ENCODE data around the gene SLC1A7.

SLC1A7 gene

GRCh38 chr1:53074313-53075154 is 67.9 kb downstream of the SLC1A7 start:
- no peak for DNase-seq

DNA sequence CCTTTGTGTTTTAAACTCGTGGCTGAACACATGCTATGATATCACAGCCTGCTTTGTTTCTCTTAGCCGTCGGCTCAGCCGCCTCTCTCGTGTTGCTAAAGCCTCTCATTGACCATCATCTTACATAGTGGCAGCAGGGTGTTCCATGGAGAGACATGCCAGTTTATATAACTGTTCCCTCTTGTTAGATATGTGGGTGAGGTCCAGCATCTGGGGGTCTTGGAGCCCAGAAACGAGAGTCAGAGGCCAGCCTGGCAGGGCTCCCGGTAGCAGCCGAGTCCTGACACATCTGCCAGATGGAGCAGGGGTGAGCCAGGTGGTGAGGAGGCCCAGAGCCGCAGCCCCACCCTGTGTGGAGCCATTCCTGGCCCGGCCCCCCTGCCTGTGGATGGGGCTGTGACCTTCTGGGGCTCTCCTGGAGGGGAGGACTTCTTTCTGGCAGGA is 68.5 kb downstream of the SLC1A7 start:
- DNase-seq, result no peak

- no peak for DNase-seq
These were observed 69.2 kb downstream of the SLC1A7 start for GRCh38 chr1:53073287-53073686.

DNA sequence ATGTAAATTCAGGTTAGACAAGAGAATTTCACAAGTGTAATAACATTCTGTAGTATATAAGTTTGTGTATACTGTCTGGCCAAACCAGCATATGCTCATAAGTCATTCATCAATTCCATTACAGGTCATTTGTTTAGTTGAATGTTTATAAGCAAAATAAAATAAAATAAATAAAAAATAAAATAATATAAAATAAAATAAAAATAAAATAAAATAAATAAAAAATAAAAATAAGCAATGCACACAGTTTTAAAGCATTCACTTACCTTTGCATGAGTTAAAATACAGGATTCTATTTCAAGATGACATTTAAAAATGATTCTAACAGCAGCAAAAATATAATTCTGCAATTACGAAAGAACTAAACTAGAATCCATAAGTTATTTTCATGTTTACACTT is 70.5 kb downstream of the SLC1A7 start:
- no peak for DNase-seq

- no peak for DNase-seq
These were observed 71.1 kb downstream of the SLC1A7 start for GRCh38 chr1:53071167-53071865.

- no peak for DNase-seq
These were observed 71.8 kb downstream of the SLC1A7 start for GRCh38 chr1:53070621-53071020.

DNA sequence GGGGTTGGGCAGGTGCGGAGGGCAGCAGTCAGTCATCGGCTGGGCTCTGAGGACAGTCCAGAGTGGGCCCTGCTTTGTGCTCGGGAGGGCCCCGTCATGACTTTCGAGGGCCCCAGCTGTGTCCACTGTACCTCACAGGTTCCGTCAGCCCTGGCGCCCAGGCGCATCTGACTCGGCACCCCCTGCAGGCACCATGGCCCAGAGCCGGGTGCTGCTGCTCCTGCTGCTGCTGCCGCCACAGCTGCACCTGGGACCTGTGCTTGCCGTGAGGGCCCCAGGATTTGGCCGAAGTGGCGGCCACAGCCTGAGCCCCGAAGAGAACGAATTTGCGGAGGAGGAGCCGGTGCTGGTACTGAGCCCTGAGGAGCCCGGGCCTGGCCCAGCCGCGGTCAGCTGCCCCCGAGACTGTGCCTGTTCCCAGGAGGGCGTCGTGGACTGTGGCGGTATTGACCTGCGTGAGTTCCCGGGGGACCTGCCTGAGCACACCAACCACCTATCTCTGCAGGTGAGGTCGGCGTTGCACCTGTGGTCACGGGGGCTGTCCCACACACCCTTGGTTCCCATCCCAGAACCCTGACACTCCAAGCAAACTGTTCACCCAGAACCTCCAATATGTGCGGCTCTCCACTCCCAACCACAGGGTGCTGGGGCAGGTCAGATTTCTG is 72.6 kb downstream of the SLC1A7 start:
- DNase-seq, result no peak

DNA sequence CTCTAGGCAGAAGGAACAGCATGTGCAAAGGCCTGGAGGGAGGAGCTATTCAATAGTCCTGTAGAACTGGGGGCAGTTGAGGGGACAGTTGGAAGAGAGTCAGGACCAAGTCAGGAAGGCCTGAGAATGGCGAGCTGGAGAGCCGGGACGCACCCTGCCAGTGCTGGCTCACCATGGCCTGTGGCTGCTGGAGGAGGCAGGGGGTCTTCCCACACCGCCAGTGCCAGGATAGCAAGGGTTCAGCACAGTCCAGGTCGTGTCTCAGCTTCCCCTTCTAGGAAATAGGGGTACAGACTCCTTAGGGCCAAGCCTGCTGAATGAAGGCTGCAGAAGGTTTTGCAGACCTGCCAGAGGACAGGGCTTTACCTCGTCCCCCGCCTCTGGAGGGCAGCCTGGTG is 73.2 kb downstream of the SLC1A7 start:
- no peak for DNase-seq

DNA sequence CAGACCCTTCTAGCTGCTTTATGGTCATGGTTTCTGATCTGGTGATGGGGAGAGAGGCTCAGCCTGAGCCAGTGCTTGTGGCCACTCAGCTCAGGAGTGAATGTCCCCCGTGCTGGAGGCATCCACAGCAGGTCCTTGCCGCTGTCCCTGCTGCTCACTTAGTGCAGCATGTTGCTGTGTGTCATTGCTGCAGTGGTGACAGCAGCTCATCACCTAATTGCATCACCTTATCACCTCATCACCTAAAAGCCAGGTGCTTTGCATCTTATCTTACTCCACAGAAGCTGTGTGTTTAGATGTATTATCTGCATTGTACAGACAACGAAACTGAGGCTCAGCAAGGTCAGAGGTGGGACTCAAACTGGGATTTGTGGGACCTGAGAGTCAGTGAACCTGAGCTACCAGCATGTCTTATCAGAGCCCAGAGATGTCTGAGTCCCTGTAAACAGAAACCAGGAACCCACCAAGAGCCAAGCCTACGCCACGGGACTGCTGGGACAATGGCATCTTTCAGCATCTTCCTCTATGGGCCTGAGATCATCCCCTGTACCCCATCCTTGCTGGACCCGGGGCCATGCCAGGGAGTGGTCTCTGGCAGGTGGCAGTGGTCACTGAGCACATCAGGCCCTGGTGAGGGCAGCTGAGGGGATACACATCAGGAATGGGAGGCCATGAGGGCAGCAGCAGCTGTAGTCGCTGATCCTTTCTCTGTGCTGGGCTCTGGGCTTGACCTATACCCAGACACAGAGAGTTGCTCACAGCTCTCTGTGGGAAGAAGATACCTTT is 73.9 kb downstream of the SLC1A7 start:
- no peak for DNase-seq

- no peak for DNase-seq
These were observed 74.6 kb downstream of the SLC1A7 start for GRCh38 chr1:53067886-53068285.

DNA sequence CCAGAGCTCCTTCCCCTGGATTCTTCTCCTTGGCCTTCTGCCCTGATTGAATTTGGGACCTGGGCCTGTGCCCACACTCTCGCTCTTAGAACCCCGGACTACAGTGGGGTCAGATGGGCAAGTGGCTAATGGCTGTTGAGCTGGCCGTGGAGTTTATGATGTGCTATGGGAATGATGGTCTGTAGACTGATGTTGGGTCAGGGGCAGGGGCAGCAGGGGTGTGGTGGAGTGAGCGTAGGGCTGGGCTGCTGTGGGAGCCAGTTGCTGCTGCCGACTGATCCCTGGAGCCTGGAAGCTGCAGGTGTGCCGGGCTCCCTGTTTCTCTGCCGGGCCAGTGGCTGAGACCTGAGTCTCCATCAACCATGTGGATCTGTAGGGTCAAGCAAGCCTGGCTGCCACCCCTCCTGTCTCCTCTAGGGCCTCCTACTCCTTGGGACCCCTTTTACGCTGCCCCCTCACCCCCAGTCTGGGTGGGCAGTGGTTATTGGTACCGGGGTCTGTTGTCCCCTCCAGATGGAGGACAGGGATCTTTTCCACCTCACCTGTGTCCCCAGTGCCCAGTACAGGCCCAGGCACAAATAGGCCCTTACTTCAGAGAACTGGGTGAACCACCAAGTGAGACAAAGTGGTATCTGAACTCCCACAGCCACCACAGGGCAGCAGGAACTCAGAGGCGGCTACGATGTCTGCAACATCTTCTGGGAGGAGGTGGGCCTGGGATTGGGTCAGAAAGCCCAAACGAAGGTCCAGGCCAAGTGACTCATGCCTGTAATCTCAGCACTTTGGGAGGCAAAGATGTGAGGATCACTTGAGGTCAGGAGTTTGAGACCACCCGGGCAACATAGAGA is 75.3 kb downstream of the SLC1A7 start:
- DNase-seq, result no peak

GRCh38 chr1:53066488-53066887 is 76.0 kb downstream of the SLC1A7 start:
- DNase-seq, result no peak

DNA sequence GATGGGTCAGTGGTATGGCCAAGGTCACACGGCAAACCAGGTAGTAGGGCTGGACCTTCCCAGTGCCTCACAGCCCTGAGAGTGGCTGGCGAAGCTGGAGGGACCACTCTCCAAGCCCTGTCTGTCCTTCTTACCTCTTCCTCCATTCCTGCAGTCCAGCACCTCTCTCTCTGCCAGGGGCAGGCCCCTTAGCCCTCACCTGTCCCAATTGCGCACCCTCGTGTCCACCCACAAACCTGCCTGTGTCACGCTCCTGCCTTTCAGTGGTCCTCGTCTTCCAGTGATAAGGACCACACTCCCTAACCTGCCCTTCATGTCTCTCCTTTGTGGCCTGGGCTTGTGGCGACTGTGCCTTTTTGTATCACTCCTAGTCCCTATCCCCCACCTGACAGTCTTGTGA is 77.0 kb downstream of the SLC1A7 start:
- no peak for DNase-seq

DNA sequence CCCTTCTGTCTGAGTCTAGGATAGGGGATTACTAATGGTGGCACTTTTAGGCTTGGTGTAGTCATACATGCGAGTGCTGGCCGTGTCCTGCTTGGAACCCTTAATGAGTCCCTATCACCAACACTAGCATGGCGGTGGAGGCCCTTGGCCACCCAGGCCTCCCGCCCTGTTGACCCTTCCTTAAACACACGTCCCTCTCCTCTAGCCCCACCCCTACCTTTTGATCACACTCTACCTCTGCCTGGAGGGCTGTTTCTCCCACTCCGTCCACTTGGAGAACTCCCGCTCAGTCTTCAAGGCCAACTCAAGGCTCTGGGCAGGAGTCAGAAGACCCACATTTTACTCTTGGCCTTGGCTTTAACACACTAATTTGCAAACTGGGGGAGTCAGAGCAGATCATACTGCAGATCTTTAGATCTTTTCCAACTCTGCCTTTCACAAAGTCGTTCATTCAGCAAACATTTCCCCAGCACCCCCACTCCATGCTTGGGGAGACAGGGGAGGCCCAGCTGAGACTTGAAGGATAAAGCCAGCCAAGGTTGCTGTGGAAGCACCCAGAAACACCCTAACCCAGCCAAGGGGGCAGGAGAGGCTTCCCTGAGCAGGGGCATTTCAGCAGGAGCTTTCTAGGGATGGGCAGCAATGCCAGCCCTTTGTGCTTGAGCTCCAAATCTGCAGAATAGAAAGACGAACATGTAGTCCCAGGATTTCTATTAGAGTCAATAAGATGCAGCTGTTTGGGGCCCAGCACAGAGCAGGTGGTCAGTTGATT is 78.5 kb downstream of the SLC1A7 start:
- DNase-seq, result no peak

- DNase-seq, result no peak
These were observed 79.5 kb downstream of the SLC1A7 start for GRCh38 chr1:53062708-53063591.

DNA sequence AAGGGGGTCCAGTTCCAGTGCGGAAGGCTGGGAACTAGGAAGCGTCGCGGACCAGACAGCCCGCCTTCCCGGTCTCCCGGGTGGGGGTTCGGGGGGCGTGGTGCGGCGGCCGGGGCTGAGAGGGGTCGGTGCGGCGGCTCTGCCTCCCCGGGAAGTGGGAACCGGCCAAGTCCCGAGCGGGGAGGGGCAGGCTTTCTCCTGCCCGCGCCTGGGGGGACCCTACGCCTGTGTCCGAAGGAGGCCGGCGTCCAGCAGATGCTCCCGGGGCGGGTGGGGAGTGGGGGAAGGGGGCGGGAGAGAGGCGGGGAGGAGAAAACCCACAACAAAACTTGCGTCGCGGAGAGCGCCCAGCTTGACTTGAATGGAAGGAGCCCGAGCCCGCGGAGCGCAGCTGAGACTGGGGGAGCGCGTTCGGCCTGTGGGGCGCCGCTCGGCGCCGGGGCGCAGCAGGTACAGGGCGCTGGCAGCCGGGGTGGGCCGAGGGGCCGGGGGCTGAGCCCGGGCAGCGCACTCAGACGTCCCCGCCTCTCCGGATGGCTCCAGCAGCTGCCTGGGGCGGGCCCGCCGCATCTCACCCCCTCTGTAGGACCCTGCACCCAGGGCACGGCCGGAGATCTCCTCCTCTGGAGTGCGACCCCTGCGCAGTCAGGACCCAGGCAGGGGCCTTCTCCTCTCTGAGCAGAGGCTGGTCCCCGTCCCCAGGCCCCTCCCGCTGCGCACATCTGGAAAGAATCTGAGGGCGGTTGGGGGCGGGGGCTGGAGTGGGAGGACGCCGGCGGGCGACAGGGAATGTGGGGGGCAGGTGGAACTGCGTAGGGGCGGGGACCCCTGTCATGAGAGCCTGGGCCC is 80.4 kb downstream of the SLC1A7 start, which contains the start of gene PODN:
Gene PODN (plus strand): TSS at position 355 of the 849 bp plus-strand sequence. CDS start 7,643 bp downstream, outside the sequence.
- no peak for DNase-seq

- no peak for DNase-seq
These were observed 81.1 kb downstream of the SLC1A7 start for GRCh38 chr1:53061123-53061858.

DNA sequence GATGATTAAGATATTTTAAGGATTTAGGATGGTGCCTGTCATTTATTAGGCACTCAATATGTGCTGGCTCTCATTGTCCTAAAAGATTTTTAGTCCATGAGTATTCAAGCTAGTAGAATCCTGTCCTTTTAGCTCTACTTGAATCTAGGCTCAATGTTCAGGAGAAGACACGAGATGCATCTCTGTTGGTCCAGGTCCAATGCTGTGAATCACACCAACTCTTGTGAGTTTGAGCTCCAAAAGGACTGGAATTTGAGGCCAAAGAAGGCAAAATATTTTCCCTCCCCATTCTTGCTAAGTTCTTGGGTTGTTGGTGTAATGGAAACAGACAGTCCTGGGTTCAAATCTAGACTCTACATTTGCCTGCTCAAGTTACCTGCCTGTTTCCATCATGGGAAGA is 81.9 kb downstream of the SLC1A7 start:
- DNase-seq, result no peak
